ENCODE data around the gene TSC22D1.

The TSC22D1 gene

DNA sequence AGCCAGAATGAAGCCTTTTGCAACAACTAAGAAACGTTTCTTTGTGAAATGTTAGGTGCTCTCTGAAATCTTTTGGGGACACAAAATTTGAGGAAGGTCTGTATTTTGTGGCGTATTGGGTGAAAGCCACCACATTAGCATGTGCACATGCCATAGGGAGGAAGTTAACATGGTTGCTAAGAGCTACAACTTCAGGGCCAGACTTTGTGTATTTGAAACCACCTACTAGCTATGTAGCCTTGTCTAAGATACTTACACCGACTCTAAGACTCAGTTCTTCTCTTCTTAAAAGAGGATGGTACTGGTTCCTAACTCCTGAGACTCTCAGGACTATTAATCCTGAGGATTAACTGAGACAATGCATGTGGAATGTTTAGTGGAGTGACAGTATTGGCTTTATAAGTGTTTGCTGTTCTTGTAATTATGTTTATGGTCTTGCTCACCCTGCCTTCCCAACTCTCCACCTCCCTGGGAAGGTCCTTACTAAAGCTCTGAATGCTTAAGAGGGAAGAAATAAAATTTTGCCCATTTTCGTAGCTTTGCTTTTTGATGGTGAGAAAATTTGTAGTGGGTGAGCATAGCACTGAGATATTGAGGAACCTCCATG is 187.0 kb downstream of the TSC22D1 start:
- ChIA-PET POLR2A (no interaction called here), CTCF (interaction anchor here (1.1 kb wide), 1 partner anchor 14 kb away, joined by 4 read pairs; no protein-coding TSS in a partner anchor)
- TF ChIP-seq, protein P1, sequence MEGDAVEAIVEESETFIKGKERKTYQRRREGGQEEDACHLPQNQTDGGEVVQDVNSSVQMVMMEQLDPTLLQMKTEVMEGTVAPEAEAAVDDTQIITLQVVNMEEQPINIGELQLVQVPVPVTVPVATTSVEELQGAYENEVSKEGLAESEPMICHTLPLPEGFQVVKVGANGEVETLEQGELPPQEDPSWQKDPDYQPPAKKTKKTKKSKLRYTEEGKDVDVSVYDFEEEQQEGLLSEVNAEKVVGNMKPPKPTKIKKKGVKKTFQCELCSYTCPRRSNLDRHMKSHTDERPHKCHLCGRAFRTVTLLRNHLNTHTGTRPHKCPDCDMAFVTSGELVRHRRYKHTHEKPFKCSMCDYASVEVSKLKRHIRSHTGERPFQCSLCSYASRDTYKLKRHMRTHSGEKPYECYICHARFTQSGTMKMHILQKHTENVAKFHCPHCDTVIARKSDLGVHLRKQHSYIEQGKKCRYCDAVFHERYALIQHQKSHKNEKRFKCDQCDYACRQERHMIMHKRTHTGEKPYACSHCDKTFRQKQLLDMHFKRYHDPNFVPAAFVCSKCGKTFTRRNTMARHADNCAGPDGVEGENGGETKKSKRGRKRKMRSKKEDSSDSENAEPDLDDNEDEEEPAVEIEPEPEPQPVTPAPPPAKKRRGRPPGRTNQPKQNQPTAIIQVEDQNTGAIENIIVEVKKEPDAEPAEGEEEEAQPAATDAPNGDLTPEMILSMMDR (IDR thresholded peaks at IDR 0.05; ENCODE audit: insufficient read depth, low read length, missing control alignments), result no peak
- H3K4me3 ChIP-seq (ENCODE audit: low read depth, low read length), result no peak overlapping the region
- no peak for DNase-seq (ENCODE audit: low read depth, low spot score)

DNA sequence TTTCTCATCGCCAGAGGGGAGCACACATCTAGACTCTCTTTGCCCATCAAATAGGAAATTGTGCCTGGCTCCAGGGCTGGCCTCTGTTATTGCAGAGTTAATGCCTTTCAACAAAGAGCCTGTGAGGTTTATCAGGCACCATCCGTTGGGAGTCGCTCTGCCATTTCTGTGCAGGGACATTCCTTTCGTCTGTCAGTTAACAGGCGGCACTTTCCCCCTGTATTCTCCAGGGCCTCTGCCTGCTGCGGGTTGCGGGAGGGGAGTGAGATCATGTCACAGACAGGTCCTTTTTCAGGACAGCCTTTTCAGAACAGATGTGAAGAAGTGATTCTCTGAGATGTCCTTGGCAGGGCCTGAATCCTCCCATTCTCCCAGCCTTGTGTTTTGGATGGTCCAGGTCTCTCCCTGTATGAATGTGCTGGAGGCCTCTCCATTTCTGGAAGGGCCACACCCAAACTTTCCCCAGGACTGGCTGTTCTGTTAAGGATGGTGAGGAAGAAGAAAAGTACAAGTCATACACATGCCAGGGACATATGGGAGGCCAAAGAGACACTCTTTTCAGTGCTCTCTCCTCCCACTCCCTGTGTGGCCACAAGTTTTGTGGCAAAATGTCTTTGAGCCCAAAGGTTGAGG is 187.6 kb downstream of the TSC22D1 start:
- ChIA-PET CTCF (no interaction called here), POLR2A (no interaction called here)
- TF ChIP-seq, protein P1 (IDR thresholded peaks at IDR 0.05; ENCODE audit: insufficient read depth, low read length, missing control alignments), result no peak
- DNase-seq (ENCODE audit: low read depth, low spot score), result no peak
- H3K4me3 ChIP-seq (ENCODE audit: low read depth, low read length), result no peak overlapping the region

DNA sequence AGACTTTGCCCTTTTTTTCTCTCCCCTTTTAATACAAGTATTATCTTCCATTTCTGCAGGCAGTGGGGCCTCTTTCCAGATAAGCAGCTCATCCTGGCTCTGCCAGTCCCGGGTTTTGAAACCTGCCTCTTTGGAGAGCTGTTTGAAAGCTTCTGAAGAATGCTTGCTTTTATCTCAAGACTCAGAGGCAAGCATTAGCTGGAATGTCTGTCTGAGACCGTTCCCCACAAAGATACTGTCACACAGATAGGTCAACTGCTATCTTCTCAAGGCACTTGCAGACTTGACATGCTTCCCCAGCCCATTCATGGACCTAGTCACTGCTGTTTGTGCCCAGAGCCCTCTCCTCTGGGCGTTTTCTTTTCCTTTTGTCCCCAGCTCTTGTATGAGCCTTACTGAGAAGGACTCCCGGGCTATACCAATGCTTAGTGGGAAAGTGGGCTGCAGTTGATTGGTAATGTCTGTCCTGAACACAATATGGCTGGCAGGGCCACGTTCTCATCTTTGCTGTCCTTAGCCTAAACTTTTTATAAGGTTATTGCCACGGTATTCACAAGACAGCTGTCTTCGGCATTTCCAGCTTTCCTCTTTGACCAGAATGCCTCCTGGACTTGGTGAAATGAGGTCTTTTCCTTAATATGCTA is 189.1 kb downstream of the TSC22D1 start:
- H3K4me3 ChIP-seq (ENCODE audit: low read depth, low read length), result no peak overlapping the region
- TF ChIP-seq, protein P1 (IDR thresholded peaks at IDR 0.05; ENCODE audit: insufficient read depth, low read length, missing control alignments), result no peak
- DNase-seq (ENCODE audit: low read depth, low spot score), result no peak
- ChIA-PET CTCF (interaction anchor here (1.0 kb wide), 1 partner anchor 197 kb away, joined by 3 read pairs; no protein-coding TSS in a partner anchor), POLR2A (no interaction called here)

DNA sequence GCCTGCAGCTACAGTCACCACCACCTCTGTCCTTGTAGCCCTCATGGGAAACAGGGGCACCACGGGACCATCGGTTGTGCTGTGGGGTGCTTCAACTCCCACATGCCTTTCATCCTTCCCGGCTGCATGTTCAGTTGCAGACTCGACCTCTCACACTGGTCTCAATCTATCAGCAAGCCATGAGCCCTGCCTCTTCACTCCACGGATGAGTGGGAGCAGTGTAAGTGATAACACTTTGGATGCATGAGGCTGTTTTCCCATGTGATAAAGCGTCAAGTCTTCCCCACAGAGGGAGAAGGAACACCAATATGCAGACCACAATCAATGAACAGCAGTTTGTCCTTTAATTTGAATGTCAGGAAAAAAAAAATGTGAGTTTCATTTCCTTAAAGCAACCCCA is 190.3 kb downstream of the TSC22D1 start:
- DNase-seq (ENCODE audit: low read depth, low spot score), result no peak
- ChIA-PET POLR2A (no interaction called here), CTCF (interaction anchor here (0.6 kb wide), 1 partner anchor 390 kb away, joined by 3 read pairs; no protein-coding TSS in a partner anchor)
- TF ChIP-seq, protein P1 (IDR thresholded peaks at IDR 0.05; ENCODE audit: insufficient read depth, low read length, missing control alignments), result no peak
- H3K4me3 ChIP-seq (ENCODE audit: low read depth, low read length), result no peak overlapping the region

DNA sequence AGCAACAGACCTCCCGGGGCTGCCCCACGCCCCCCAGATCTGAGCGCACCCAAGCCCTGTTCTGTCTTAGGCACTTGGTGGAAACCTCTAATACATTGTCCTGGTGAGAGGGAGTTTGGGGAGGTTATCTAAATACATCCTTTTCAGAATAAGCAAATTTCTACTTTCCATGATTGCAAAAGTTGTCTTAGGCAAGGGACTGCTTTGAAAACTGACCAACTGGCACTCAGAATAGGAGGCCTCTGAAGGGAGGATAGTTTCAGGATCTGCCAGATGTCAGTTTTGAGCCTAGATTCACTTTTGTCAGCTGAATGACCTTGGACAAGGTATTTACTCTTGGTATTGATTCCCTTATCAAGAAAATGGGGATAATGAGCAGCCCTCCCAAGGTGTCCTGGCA is 190.7 kb downstream of the TSC22D1 start:
- ChIA-PET CTCF (no interaction called here), POLR2A (no interaction called here)
- no peak overlapping the region for H3K4me3 ChIP-seq (ENCODE audit: low read depth, low read length)
- TF ChIP-seq, protein P1 (IDR thresholded peaks at IDR 0.05; ENCODE audit: insufficient read depth, low read length, missing control alignments), result no peak
- DNase-seq (ENCODE audit: low read depth, low spot score), result no peak

DNA sequence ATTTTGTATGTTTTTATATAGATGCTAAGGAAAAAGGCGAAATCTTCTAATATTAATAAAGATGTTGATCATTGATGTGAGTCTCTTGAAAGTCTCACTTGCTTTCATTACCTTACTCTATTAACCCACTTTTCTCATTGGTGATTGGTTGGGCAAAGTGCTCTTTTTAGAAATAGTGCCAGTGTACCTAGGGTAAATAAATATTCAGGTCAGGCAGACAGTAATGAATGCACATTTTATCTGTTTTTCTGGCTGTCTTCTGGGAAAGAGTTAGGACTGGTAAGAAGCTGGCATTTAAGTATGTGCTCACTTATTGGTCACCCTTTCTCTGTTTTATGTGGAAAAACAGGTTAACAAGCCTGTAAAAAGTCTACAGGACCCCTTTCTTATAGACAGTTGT is 191.4 kb downstream of the TSC22D1 start:
- POLR2A ChIA-PET, result no interaction called here

More for the DNA sequence above, 191.4 kb downstream of the TSC22D1 start:
- CTCF ChIA-PET, result no interaction called here
- no peak for DNase-seq (ENCODE audit: low read depth, low spot score)
- TF ChIP-seq, protein P1 (IDR thresholded peaks at IDR 0.05; ENCODE audit: insufficient read depth, low read length, missing control alignments), result no peak
- no peak overlapping the region for H3K4me3 ChIP-seq (ENCODE audit: low read depth, low read length)

All from AG04449 (cell line).